Esophagus muscularis mucosa (tissue), 4 donors: ENCODE measurements around the gene NLRP3. TPM values are rescaled to one million over a fixed set of nuclear protein-coding genes. Genes with fewer than 3 reads are reported as not detected.
A peak's percentile ranks its signal among the peaks of the same experiment; 100 is the strongest.
"Not testable (repeated sequence)": the region's sequence is repeated elsewhere in the genome, so short reads cannot be mapped to it uniquely, and the experiment has no call there.

Experiments
- DNase-seq: peaks from one replicate; pipeline ENCODE4 v3.0.0-alpha.2; 2017; ENCODE audit errors: extremely low spot score
- H3K27ac ChIP-seq, 4 donors: fragments of 200-600 bp; sonication (generic); replicated peaks in 1 of 4; 1 replicate in 3 of 4; 2 replicates in 1 of 4; pipeline ENCODE4 v1.5.1; 2016 to 2019; ENCODE audit warnings: mild to moderate bottlenecking in 1 of 4
- H3K27me3 ChIP-seq, 4 donors: fragments of 200-600 bp; sonication (generic); one replicate each; pipeline versions ENCODE4 v1.5.1 to v1.6.0; 2016 to 2019
- H3K36me3 ChIP-seq, 4 donors: fragments of 200-600 bp; sonication (generic); one replicate each; pipeline ENCODE4 v1.5.1; 2016 to 2019
- H3K4me1 ChIP-seq, 4 donors: fragments of 200-600 bp; sonication (generic); one replicate each; pipeline ENCODE4 v1.5.1; 2016 to 2019
- H3K4me3 ChIP-seq, 4 donors: fragments of 200-600 bp; sonication (generic); 1 replicate in 2 of 4; 2 replicates in 2 of 4; pipeline ENCODE4 v1.5.1; 2016 to 2019; ENCODE audit warnings: mild to moderate bottlenecking in 4 of 4, moderate library complexity in 1 of 4
- H3K9me3 ChIP-seq, 4 donors: fragments of 200-600 bp; sonication (generic); 1 replicate in 3 of 4; 2 replicates in 1 of 4; pipeline ENCODE4 v1.5.1; 2016 to 2019
- CTCF ChIP-seq, 3 experiments: fragments of 200-600 bp in 2 of 3; fragments of 450-650 bp in 1 of 3; sonication (generic) in 2 of 3; IDR thresholded peaks; one replicate each; pipeline ENCODE4 v1.5.1; 2017 to 2019; ENCODE audit warnings: antibody characterized with exemption in 3 of 3, mild to moderate bottlenecking in 2 of 3, moderate library complexity in 1 of 3
- EP300 ChIP-seq: sonication (generic); formaldehyde crosslinking; IDR thresholded peaks from one replicate; pipeline ENCODE4 v1.6.1; 2017; ENCODE audit warnings: antibody characterized with exemption
- POLR2A ChIP-seq: fragments of 450-650 bp; IDR thresholded peaks from one replicate; pipeline ENCODE4 v1.6.1; 2017; ENCODE audit warnings: antibody characterized with exemption, moderate library complexity, mild to moderate bottlenecking, low read depth
- POLR2AphosphoS5 ChIP-seq, 2 donors: sonication (generic); formaldehyde crosslinking; IDR thresholded peaks; one replicate each; pipeline ENCODE4 v1.6.1; 2017; ENCODE audit warnings: antibody characterized with exemption in 2 of 2
- WGBS: methylation state at CpG from one replicate; pipeline ENCODE4 v1.1.5; 2018; 5-methylcytosine and 5-hydroxymethylcytosine counted together
- intact Hi-C: fragments of 100-400 bp; cut with DNase I; formaldehyde crosslinking; loops from one replicate; pipeline ENCODE4 v1.15.1; 2023
- total RNA-seq, 4 donors: library from RNA; depleted of rRNA; stranded (reverse); fragments of >200 nt; gene quantifications; one replicate each; pipeline versions ENCODE4 v1.1.0 to v1.2.1, GENCODE V29; 2016

Gene NLRP3
- total RNA-seq, 4 donors from 2014 or later, result 1.3 to 4.5 (median 1.6) TPM

GRCh38 chr1:247370786-247371732, 44.9 kb upstream of the NLRP3 start:
- H3K27me3 ChIP-seq, result peaks cover 0 to 78% (median 2%) of the 10 kb centered on the region in 4 donors
- TF ChIP-seq EP300 (no peak), POLR2AphosphoS5 (IDR thresholded peaks at IDR 0.05) (no peak), CTCF (IDR thresholded peaks at IDR 0.05) (no peak), POLR2A (no peak)
- H3K4me3 ChIP-seq, result no peak overlapping the region
- WGBS, result 65% methylated on average over 16 of the region's 16 CpGs
- no peak for DNase-seq
- H3K4me1 ChIP-seq, result peaks cover 0 to 14% (median 9%) of the 10 kb centered on the region in 4 donors
- intact Hi-C loops, result no loop called here
- H3K36me3 ChIP-seq, result no peaks in the 10 kb centered on the region
- no peak overlapping the region for H3K27ac ChIP-seq
- no peaks in the 10 kb centered on the region for H3K9me3 ChIP-seq

GRCh38 chr1:247371801-247372259, 44.1 kb upstream of the NLRP3 start:
- Histone ChIP-seq H3K4me1 (peaks cover 0 to 14% (median 9%) of the 10 kb centered on the region in 4 donors), H3K9me3 (no peaks in the 10 kb centered on the region), H3K27me3 (peaks cover 0 to 76% (median 0%) of the 10 kb centered on the region in 4 donors), H3K4me3 (no peak overlapping the region), H3K27ac (no peak overlapping the region), H3K36me3 (no peaks in the 10 kb centered on the region)
- 90% methylated on average over 16 of the region's 16 CpGs for WGBS
- intact Hi-C loops, result no loop called here
- TF ChIP-seq POLR2A (no peak), EP300 (no peak), CTCF (IDR thresholded peaks at IDR 0.05) (no peak), POLR2AphosphoS5 (IDR thresholded peaks at IDR 0.05) (no peak)
- no peak for DNase-seq

- Histone ChIP-seq H3K27ac (no peak overlapping the region), H3K9me3 (no peaks in the 10 kb centered on the region), H3K4me1 (peaks cover 0 to 14% (median 9%) of the 10 kb centered on the region in 4 donors), H3K4me3 (peak overlapping the region; percentile 29 to 53 (median 41)), H3K27me3 (peaks cover 0 to 60% (median 0%) of the 10 kb centered on the region in 4 donors), H3K36me3 (no peaks in the 10 kb centered on the region)
- DNase-seq, result no peak
- 14% methylated on average over 26 of the region's 26 CpGs for WGBS
- intact Hi-C loops, result no loop called here
- TF ChIP-seq CTCF (IDR thresholded peaks at IDR 0.05), result peak; percentile 19 to 49 (median 49)
- TF ChIP-seq EP300, result no peak
Measured at GRCh38 chr1:247373721-247374141, 42.2 kb upstream of the NLRP3 start.

DNA sequence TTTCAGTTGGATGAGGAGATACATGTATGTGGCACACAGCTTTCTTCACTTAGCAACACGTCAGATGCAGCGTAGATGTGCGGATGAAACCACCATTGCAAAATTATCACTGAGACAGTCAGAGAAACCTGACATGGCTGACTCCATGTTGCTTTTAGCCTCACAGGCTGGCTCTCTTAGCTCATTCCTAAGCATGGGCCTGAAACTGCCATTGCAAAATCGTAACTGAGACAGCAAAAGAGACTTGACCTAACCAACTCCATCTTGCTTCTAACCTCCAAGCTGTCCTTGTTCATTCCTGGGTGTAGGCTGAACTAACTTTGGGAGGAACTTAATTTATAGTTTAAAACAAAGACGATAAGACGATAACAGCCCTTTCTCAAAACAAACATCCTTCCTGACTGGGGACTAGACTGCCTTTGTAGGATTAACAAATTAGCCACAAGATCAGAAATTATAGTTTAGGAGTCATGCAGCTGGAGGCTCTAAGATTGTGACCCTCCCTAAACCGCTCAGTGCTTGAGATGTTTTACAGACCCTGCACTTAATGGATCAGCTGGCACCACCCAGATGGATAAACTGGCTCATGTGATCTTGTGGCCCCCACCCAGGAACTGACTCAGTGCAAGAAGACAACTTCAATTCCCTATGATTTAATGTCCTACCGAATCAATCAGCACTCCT, 41.2 kb upstream of the NLRP3 start:
- WGBS, result 90% methylated on average over 8 of the region's 8 CpGs
- H3K27ac ChIP-seq, H3K9me3 ChIP-seq, DNase-seq, intact Hi-C loops, H3K36me3 ChIP-seq, H3K4me3 ChIP-seq: not testable (repeated sequence)
- Histone ChIP-seq H3K4me1 (peaks cover 0 to 14% (median 9%) of the 10 kb centered on the region in 4 donors), H3K27me3 (peaks cover 0 to 50% (median 0%) of the 10 kb centered on the region in 4 donors)

GRCh38 chr1:247375747-247376146, 40.2 kb upstream of the NLRP3 start:
- Histone ChIP-seq H3K4me1 (peaks cover 0 to 14% (median 9%) of the 10 kb centered on the region in 4 donors), H3K36me3 (no peaks in the 10 kb centered on the region), H3K4me3 (no peak overlapping the region), H3K27me3 (peaks cover 0 to 41% (median 0%) of the 10 kb centered on the region in 4 donors), H3K27ac (no peak overlapping the region), H3K9me3 (no peaks in the 10 kb centered on the region)
- intact Hi-C loops, result no loop called here
- no peak for DNase-seq
- no peak for TF ChIP-seq EP300
- TF ChIP-seq POLR2A, result no peak
- TF ChIP-seq POLR2AphosphoS5 (IDR thresholded peaks at IDR 0.05), result no peak
- no peak for TF ChIP-seq CTCF (IDR thresholded peaks at IDR 0.05)
- 82% methylated on average over 14 of the region's 14 CpGs for WGBS
